AG08396 (cell line): Measurements from ENCODE around the gene CCSER1.
"Not testable (repeated sequence)": the region's sequence is repeated elsewhere in the genome, so short reads cannot be mapped to it uniquely, and the experiment has no call there.

ENCODE experiments used
- DNase-seq: peaks from one replicate; pipeline ENCODE4 v3.0.0; 2012; ENCODE audit warnings: low spot score, mixed read lengths

Gene CCSER1

DNA sequence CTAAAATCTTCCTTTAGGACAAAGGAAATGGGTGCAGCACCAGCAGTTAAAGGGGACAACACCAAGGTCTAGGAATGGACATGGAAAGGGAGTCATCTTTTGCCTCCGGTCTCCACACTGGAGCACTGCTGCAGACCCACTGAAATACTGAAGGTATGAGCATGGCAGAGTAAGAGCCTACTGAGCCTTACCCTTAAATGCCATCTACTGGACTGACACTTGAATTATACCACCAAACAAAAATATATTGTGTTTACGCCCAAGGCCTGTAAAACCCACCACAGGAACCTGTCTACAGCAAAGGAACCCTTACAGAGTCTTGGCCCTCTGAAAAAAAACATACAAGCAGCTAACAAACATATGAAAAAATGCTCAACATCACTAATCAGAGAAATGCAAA is 443.4 kb downstream of the CCSER1 start:
- no peak for DNase-seq

DNA sequence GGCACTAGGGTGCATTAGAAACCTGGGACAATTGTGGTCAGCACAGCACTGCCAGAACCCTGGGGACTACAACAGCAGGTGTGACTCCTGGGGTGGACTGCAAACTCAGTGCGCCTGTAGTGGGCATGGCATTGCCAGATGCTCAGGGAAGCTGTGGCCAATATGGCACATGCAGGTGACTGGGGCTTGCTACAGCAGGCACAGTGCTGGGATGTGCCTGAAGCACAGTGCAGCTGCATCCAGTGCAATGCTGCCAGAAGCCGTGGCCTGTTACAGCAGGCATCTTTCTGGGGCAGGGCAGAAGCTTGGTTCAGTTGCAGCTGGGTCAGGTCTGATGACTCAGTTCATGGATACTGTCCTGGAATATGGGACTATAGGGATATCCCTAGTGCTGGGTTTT is 445.8 kb downstream of the CCSER1 start:
- DNase-seq = no peak

DNA sequence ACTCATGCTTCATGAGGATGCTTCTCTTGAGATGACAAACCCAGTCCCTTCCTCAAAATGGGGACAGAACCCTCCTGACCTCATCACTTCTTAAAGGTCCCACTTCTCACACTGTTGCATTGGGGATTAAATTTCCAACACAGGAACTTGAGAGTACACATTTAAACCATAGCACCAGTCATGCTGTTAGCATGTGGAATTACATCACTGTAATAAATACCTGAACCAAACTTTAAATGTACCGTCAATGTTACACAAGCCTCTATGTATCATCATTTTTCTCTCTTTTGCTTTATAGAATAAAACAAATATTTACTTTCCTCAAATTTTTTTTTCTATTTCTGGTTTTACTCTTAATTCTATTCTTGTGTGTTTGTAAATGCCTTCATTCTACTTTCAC is 448.2 kb downstream of the CCSER1 start:
- DNase-seq = no peak

DNA sequence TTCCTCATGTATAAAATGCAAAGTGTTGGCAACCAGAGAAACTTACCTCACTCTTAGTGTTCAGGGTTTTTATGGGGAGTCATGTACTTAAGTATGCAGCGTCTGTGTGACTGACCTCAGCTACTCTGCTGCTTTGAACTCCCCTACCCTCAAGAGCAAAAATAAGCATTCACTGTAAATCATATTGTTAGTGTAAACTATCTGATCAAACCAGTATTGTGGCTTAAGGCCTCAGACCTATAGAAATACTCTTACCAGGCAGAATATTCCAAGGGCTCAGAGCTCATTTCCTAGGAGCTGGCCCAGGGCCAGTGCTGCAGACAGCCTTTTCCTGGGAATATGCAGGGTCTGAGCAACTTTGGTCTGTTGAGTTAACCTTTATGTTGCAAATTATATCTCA is 453.1 kb downstream of the CCSER1 start:
- no peak for DNase-seq

DNA sequence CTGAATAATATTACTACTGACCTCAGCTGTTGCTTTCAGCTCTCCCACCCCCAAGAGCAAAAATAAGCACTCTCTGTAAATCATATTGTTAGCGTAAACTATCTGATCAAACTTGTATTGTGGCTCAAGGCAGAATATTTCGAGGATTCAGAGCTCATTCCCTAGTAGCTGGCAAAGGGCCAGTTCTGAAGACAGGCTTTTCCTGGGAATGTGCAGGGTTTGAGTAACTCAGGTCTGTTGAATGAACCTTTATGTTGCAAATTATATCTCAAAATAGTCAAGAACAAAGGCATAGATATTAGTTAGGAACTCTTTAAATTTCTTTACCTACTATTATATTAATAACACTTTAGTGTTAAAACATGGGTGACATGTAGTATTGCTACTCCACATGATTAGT is 454.9 kb downstream of the CCSER1 start:
- DNase-seq = no peak

DNA sequence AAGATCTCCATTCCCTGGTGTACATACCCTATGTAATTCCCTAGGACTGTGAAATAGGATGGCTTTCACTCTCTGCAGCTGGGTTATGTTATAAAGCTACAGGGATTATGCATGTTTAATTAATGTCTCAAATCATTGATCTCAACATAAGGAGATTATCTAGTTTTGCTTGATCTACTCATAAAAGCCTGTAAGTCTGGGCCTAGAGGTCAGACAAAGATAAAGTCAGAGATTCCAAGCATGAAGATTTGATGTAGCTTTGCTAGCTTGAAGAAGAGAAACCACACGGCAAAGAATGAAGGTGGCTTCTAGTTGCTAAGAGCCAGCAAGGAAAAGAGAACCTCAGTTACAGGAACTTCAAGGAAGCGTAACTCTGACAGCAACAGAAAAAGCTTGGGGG is 456.9 kb downstream of the CCSER1 start:
- DNase-seq = no peak

DNA sequence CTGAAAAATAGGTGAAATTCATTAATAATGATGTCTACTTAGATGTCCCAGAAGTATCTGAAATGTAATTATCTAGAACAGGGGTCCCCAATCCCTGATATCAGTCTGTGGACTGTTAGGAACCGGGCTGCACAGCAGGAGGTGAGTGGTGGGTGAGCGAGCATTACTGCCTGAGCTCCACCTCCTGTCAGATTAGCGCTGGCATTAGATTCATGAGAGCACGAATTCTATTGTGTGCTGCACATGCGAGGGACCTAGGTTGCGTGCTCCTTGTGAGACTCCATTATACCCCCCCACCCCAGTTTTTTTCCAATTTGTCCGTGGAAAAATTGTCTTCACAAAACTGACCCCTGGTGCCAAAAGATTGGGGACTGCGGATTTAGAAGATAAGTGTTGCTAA is 458.8 kb downstream of the CCSER1 start:
- DNase-seq = no peak

DNA sequence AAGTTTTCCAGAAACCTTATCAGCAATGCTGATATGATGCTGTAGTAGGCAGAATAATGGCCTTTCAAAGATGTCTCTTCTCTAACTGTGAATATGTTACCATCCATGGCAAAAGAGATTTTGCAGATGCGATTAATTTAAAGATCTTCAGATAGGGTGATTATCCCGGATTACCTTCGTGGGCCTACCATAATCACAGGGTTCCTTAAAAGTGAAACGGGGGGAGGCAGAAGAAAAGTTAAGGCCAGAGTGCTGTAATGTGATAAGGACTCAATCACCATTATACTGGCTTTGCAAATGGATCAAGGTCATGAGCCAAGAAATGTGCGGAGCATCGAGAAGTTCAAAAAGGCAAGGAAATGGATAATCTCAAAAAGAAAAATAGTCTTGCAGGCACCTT is 459.6 kb downstream of the CCSER1 start:
- DNase-seq = no peak

DNA sequence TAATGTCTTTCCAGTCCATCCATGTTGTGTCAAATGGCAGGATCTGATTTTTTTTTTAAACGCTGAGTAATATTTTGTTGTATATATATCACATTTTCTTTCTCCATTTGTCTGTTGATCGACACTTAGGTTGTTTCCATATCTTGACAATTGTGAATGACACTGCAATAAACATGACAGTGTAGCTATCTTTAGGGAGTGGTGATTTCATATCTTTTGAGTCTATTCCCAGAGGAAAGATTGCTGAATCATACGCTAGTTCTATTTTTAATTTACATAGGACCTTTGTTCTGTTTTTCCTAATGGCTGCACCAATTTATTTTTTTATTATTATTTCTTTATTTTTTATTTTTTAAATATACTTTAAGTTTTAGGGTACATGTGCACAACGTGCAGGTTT is 470.7 kb downstream of the CCSER1 start:
- no peak for DNase-seq

DNA sequence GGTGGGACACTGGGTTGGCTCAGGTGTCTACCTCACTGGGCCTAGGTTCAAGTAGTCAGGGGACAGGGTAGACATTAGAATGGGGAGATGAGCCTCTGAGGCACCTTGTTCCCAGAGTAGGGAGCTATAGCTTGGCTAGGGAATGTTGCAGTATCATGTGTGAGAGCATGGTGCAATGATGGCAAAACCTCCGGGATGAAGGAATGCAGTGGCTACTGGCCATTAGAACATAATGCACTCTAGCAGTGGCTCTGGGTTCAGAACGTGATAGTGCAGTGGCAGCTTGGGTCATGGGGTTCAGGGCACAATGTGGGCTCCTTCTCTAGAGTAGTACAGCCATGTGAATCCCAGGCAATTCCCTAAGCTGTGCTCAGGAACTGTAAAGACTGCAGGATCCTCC is 471.5 kb downstream of the CCSER1 start:
- DNase-seq = no peak

DNA sequence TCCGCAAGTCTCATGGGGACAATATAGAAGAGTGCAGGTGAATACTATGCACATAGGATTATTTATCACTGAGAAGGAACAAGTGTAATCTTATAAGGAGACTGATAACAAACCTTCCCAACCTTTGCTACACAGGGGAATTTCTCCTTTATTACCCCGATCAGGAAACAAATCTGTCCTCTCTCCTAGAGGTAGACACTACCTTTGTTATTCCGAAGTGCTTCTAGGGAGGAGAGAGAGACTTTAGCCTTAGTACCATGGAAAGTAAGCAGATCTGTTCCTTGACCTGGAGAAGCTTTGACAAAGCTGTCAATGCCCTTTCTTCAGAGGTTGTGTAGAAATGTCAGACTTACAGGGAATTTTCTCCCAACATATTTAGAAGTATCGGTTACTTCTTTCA is 475.5 kb downstream of the CCSER1 start:
- DNase-seq = no peak

DNA sequence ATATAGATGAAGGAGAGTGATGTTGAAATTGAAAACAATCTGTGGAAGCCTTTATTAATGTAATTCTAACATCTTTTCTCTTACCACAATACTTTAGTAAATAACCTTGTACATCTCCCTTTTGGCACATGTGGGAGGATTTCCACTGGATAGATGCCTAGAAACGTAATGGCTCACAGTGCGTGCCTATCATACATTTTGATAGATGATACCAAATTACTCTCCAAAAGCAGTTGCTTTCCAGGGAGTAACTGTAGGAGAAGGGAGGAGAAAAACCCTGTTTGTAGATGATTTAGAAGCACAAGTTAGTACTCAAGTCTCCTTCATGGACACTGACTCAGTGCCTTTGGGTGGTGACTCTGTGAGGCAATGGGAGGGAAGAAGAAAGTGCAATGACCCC is 476.3 kb downstream of the CCSER1 start:
- no peak for DNase-seq

DNA sequence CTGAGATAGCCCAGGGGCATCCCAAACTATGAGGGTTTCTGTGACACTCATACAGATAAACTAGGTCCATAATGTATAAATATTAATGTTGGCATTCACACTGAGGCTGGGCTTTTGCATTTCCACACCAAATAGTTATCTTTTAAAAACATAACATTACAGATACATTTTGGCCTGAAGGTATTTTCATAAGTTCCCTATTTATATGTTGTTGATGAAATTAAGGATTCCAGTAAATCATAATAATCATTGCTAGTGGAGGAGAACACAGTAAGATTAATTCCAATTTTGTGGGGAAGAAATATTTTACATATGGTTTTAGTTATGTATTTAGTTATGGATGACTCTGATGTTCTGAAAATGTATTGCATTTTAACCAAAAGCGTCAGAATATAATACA is 479.6 kb downstream of the CCSER1 start:
- no peak for DNase-seq

DNA sequence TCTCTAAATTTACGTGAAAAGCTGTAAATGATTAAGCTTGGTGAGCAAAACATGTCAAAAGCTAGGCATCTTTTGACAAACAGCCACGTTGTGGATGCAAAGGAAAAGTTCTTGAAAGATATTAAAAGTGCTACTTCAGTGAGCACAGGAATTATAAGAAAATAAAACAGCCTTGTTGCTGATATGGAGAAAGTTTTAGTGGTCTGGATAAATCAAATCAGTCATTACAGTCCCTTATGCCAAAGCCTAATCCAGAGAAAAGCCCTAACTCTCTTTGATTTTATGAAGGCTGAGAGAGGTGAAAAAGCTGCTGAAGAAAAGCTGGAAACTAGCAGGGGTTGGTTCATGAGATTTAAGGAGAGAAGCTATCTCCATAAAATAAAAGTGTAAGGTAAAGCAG is 487.2 kb downstream of the CCSER1 start:
- DNase-seq = no peak

DNA sequence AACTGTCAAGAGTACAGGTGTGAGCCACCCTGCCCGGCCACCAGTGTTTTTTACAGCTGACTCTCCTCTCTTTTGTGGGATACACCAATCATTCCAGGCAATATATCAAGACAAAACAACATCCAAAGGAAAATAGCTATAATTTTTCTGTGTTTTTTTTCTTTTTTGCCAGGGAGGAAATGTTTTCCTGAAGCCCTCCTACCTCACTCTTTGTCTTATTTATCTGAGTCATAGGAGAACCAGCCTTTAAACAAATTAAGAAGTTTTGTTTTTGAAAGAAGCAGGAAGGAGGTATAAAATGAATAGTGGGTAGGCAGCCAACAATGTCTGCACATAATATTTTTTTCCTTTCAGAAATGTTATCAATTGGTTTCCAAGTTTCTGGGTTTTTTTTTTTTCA is 493.9 kb downstream of the CCSER1 start:
- no peak for DNase-seq

DNA sequence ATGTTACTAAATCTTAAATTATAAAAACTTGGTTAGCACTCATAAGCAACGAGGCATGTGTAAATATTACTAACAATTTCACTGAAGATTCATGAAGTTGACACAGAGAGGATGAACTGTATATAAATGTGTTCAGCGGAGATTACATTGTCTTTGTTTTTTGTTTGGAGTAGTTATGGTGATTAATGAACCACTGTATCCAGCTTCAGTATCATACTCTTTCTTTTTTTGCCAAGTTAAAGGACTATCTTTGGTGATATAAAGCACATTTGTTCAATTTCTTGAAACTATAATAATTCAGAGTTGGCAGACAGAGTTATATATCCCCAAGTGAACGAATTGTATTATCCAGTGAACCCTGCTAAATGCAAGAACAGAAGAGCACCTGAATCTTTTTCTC is 497.6 kb downstream of the CCSER1 start:
- DNase-seq = no peak

DNA sequence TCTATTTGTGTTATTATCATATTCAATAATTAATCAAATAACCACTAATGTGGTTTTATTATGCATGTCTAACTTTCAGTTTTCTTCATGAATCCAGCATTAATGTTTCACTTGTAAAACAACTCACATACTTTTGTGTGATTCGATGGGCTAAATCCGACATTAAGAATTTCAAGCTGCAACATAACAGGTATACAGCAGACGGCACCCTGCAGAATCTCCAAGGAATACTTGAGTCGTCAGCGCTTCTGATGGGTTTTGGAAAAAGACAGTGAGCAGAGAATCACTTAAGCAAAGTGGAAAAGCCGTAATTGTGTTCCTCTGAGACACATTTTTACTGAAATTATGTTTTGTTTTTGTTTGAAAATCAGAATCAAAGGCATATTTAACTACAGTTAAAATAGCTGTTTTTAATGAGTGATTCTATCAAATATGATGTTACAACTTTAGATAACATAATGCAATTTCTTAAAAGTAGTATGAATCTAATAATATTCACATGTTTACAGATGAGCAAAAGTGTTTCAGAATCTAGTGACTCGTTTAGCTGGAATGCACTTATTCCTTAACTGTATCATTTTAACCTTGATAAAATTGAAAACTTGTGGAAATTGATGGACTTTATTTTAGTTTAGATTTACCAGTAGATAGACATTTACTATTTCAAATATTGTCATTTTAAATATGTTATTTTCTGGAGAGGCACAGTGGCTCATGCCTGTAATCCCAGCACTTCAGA is 514.8 kb downstream of the CCSER1 start:
- no peak for DNase-seq

DNA sequence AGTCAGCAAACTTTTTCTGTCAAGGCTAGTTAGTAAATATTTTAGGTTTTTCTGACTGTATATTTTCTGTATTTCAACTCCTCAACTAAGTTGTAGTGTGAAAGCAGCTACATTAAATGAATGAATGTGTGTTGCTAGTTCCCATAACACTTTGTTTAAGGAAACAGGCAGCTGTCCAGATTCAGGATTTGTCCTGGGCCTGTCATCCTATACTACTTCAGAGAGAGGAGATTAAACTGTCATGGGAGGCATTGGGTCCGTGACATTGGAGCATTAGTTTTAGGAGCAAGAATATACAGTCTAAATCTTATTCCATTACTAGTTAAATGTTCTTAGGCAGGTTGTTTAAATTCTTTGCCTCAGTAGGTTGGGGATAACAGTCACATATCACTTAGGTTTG is 516.0 kb downstream of the CCSER1 start:
- DNase-seq = no peak

DNA sequence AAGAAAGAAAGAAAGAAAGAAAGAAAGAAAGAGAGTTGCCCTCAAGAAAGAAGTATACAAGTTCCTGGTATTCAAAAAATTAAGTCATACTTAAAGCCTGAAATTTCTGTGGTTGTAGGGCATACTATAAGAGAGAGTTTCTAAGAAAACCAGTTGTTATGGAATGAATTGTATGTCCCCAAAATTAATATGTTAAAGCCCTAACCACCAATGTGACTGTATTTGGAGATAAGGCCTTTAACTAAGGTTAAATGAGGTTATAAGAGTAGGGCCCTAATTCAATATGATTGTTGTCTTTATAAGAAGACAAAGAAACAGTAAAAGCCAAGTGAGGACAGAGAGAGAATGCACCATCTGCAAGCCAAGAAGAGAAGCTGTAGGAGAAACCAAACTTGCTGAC is 521.1 kb downstream of the CCSER1 start:
- DNase-seq = no peak

DNA sequence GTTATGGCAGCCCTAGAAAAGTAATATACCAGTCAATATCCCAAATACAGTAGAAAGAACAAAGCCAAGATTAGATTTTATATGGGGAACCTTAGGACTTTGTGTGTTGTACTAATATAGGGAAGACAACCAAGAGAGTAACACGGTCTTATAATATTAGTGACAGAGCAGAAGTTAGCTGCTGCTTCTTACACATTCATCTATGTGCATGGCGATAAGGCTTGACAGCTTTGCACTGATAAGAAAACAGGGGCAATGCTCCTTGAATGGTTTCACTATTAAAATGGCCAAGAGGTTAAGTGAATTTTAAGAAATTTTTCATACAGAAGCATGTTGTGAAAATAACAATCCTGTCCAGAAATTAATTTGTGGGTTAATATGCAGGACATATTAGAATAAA is 521.6 kb downstream of the CCSER1 start:
- no peak for DNase-seq

DNA sequence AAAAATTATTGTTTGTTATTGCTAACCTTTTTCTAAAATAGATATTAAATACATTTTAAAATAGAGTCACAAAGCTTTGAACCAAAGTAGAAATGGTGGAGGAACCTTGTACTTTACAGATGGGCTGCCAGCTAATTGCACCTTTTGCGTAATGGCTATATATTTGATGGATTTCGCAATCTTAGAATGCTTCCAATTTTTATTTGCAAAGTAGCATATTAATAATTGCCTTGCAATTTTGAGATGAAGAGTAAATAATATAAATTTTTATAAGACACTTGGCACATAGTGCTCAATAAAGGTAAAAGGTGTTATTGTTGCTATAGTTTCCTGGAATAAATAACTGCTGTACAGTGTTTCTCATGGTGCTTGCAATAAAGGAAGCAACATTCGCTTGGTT is 533.5 kb downstream of the CCSER1 start:
- DNase-seq = no peak

DNA sequence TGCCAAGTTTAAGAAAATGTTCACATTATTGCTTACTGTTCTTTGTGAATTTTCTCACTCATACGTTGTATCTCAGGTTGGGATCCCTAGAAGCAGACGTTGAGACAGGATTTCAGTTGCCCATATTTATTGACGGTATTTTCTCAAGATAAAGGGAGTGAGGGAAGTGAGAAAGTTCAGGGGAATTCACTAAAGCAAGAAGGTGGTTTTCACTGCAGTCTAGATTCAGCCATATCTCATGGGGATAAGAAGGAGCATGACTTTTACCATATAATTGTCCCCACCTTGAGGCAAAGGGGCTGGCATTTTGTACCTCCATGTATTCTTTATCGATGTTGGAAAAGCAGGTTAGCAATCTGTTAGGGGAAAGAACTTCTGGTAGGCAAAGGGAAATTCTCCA is 543.0 kb downstream of the CCSER1 start:
- DNase-seq = no peak

DNA sequence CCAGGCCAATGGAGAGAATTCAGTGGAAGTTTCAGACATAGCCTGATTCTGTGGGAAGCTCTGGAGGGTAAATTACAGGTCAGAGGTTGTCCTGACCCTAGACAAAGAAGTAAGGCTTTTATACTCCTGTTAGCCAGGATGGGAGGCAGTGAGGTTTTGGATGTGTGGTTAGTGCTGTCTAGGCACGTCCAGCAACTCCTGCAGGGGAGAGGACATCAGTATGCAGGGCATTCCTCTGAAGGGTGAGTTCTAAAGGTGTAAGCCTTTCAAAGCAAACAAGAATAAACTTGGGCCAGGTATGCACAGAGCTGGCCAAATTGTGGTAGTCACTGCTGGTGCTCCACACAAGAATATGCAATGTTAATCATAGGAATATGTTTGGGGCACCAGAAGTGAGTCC is 562.5 kb downstream of the CCSER1 start:
- no peak for DNase-seq

DNA sequence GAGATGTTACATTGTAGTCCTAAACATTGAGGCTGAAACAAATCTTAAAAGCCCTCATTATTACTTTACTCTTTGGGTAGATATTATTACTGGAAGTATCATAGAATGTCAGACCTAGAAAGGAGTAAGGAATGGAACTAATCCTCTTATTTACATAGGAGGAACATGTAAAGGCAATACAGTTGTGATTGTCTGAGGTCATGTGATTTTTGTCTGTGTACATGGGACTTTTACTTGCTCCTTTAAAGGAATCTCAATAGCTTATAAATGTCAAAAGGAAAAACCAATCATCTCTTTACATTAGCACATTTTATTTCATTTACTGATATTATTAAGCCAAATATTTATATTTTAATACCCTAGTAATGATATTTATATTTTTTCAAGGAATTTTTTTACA is 568.2 kb downstream of the CCSER1 start:
- DNase-seq = no peak

DNA sequence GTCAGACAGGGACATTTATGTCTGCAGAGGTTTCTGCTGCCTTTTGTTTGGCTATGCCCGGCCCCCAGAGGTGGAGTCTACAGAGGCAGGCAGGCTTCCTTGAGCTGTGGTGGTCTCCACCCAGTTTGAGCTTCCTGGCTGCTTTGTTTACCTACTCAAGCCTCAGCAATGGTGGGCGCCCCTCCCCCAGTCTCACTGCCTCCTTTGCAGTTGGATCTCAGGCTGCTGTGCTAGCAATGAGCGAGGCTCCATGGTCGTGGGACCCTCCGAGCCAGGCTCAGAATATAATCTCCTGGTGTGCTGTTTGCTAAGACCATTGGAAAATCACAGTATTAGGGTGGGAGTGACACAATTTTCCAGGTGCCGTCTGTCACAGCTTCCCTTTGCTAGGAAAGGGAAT is 578.3 kb downstream of the CCSER1 start:
- DNase-seq = not testable (repeated sequence)
